ENCODE results near the gene ARHGEF4. TPM values are rescaled to one million over a fixed set of nuclear protein-coding genes. Genes with fewer than 3 reads are reported as not detected.
"Not testable (repeated sequence)": the region's sequence is repeated elsewhere in the genome, so short reads cannot be mapped to it uniquely, and the experiment has no call there.

ARHGEF4 gene
- total RNA-seq, 1 donor from 2014 or later = 25.5 TPM

GRCh38 chr2:131064589-131065512, 228.1 kb downstream of the ARHGEF4 start:
- TF ChIP-seq, protein P1, sequence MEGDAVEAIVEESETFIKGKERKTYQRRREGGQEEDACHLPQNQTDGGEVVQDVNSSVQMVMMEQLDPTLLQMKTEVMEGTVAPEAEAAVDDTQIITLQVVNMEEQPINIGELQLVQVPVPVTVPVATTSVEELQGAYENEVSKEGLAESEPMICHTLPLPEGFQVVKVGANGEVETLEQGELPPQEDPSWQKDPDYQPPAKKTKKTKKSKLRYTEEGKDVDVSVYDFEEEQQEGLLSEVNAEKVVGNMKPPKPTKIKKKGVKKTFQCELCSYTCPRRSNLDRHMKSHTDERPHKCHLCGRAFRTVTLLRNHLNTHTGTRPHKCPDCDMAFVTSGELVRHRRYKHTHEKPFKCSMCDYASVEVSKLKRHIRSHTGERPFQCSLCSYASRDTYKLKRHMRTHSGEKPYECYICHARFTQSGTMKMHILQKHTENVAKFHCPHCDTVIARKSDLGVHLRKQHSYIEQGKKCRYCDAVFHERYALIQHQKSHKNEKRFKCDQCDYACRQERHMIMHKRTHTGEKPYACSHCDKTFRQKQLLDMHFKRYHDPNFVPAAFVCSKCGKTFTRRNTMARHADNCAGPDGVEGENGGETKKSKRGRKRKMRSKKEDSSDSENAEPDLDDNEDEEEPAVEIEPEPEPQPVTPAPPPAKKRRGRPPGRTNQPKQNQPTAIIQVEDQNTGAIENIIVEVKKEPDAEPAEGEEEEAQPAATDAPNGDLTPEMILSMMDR (IDR thresholded peaks at IDR 0.05; ENCODE audit: unreplicated experiment) = no peak
- Mint-ChIP-seq H3K36me3 (peaks cover 39% of the 10 kb centered on the region), H3K9me3 (no peaks in the 10 kb centered on the region), H3K4me3 (no peak overlapping the region), H3K4me1 (peaks cover 16% of the 10 kb centered on the region), H3K27ac (peak overlapping the region; percentile 77), H3K27me3 (ENCODE audit: low read depth) (no peaks in the 10 kb centered on the region)
- no peak for DNase-seq (ENCODE audit: low spot score in 2 of 2, unreplicated experiment in 2 of 2)

- H3K27ac Mint-ChIP-seq = peak overlapping the region; percentile 47
- H3K4me3 Mint-ChIP-seq = no peak overlapping the region
- DNase-seq (ENCODE audit: low spot score in 2 of 2, unreplicated experiment in 2 of 2) = no peak
- TF ChIP-seq, protein P1 (IDR thresholded peaks at IDR 0.05; ENCODE audit: unreplicated experiment) = no peak
- H3K4me1 Mint-ChIP-seq = peaks cover 10% of the 10 kb centered on the region
- H3K36me3 Mint-ChIP-seq = peaks cover 50% of the 10 kb centered on the region
- H3K27me3 Mint-ChIP-seq (ENCODE audit: low read depth) = no peaks in the 10 kb centered on the region
- no peaks in the 10 kb centered on the region for H3K9me3 Mint-ChIP-seq
Measured at GRCh38 chr2:131067465-131068125, 230.9 kb downstream of the ARHGEF4 start.

DNA sequence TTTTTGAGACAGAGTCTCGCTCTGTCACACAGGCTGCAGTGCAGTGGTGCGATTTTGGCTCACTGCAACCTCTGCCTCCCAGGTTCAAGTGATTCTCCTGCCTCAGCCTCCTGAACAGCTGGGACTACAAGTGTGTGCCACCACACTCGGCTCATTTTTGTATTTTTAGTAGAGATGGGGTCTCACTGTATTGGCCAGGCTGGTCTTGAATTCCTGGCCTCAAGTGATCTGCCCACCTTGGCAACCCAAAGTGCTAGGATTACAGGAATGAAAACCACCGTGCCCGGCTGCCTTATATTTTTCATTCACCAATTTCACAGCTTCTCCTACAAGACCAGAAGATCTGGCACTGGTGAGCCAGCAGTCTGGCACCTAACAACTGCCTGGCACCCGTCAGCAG, 231.5 kb downstream of the ARHGEF4 start:
- not testable (repeated sequence) for H3K27ac Mint-ChIP-seq; H3K4me3 Mint-ChIP-seq; H3K27me3 Mint-ChIP-seq (ENCODE audit: low read depth); DNase-seq (ENCODE audit: low spot score in 2 of 2, unreplicated experiment in 2 of 2); H3K9me3 Mint-ChIP-seq
- peaks cover 50% of the 10 kb centered on the region for H3K36me3 Mint-ChIP-seq
- H3K4me1 Mint-ChIP-seq = peaks cover 10% of the 10 kb centered on the region

DNA sequence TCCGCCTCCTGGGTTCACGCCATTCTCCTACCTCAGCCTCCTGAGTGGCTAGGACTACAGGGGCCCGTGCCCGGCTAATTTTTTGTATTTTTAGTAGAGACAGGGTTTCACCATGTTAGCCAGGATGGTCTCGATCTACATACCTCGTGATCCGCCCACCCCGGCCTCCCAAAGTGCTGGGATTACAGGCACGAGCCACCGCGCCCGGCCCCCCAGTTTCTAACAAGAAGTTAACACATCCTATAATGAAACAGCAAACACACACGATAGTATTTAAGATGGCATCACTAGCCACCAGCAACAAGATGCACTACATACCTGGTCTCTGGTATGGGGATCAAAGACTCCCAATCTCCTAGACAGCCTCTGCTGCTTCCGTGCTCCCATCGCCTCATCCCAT, 238.9 kb downstream of the ARHGEF4 start:
- not testable (repeated sequence) for H3K4me3 Mint-ChIP-seq; H3K27ac Mint-ChIP-seq; H3K9me3 Mint-ChIP-seq; DNase-seq (ENCODE audit: low spot score in 2 of 2, unreplicated experiment in 2 of 2); H3K4me1 Mint-ChIP-seq; H3K27me3 Mint-ChIP-seq (ENCODE audit: low read depth)
- H3K36me3 Mint-ChIP-seq = peaks cover 50% of the 10 kb centered on the region

DNA sequence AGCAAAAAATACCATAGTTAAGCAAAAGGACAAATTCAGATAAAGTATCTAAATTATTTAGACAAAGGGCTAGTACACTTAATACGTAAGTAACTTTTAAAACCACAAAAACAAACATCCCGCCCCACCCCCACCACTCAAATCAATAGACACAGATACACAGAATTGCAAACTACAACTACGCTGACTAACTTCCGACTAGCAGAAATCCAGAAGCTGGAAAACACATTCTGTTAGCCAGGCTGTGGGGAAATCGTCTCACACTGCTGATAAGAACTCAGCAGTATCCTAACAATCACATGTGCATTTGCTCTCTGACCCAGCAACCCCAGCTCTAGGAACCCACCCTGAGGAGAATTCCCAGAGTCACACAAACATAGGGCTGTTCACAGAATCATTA, 240.0 kb downstream of the ARHGEF4 start:
- no peak overlapping the region for H3K4me3 Mint-ChIP-seq
- no peak overlapping the region for H3K27ac Mint-ChIP-seq
- no peak for DNase-seq (ENCODE audit: low spot score in 2 of 2, unreplicated experiment in 2 of 2)
- H3K4me1 Mint-ChIP-seq = no peaks in the 10 kb centered on the region
- TF ChIP-seq, protein P1 (IDR thresholded peaks at IDR 0.05; ENCODE audit: unreplicated experiment) = no peak
- no peaks in the 10 kb centered on the region for H3K27me3 Mint-ChIP-seq (ENCODE audit: low read depth)
- no peaks in the 10 kb centered on the region for H3K9me3 Mint-ChIP-seq
- peaks cover 47% of the 10 kb centered on the region for H3K36me3 Mint-ChIP-seq

- Mint-ChIP-seq H3K9me3 (no peaks in the 10 kb centered on the region), H3K36me3 (peaks cover 50% of the 10 kb centered on the region), H3K4me1 (no peaks in the 10 kb centered on the region), H3K27ac (no peak overlapping the region), H3K27me3 (ENCODE audit: low read depth) (no peaks in the 10 kb centered on the region), H3K4me3 (no peak overlapping the region)
- no peak for DNase-seq (ENCODE audit: low spot score in 2 of 2, unreplicated experiment in 2 of 2)
- TF ChIP-seq, protein P1 (IDR thresholded peaks at IDR 0.05; ENCODE audit: unreplicated experiment) = no peak
Measured at GRCh38 chr2:131077182-131077846, 240.6 kb downstream of the ARHGEF4 start.

Data from mesothelial cell of epicardium (in vitro differentiated cells).